ENCODE data around the gene TRA2A. TPM values are rescaled to one million over a fixed set of nuclear protein-coding genes. Genes with fewer than 3 reads are reported as not detected.

The TRA2A gene
- total and polyA plus RNA-seq, 9 of the 15 experiments (the other 6 are each of a cell fraction or from before 2014, with no cell fraction given), result 22.7 to 210 (median 73.9) TPM

DNA sequence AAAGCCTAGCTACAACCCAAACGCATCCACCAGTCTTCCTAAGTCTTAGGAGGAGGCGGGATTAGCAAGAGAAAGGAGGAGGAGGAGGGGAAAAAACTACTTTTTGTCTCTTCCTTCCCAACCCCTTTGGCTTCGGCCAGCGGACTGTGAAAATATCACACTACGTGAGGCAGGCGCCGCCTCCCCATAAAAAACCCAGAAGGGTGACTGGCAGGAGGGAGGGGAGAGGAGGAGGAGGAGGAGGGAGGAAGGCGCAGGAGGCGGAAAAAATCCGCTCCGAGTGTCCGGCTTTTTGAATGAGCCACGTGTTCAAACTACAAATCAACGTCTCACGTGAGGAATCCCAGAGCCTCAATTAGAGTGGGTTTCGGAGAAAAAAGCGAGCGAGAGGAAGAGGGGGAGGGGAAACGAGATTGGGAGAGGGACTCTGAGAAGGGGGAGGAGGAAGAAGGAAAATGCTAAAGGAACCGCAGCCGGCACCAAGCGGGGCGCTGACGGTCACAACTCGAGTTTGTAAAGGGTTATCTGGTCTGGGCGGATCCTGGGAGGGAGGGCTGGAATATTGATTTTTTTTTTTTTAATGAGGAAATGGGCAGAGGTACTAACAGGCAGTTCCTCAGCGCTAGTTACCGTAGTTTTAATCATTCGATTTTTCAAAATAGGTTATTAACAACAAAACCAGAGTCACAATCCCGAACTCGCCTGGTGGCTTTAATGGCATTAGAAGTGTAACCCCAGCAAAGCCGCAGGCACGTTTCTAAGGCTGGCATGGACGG lies 61.3 kb downstream of the TRA2A start, which contains the start of gene IGF2BP3 (continued):
- TF ChIP-seq, protein P1, sequence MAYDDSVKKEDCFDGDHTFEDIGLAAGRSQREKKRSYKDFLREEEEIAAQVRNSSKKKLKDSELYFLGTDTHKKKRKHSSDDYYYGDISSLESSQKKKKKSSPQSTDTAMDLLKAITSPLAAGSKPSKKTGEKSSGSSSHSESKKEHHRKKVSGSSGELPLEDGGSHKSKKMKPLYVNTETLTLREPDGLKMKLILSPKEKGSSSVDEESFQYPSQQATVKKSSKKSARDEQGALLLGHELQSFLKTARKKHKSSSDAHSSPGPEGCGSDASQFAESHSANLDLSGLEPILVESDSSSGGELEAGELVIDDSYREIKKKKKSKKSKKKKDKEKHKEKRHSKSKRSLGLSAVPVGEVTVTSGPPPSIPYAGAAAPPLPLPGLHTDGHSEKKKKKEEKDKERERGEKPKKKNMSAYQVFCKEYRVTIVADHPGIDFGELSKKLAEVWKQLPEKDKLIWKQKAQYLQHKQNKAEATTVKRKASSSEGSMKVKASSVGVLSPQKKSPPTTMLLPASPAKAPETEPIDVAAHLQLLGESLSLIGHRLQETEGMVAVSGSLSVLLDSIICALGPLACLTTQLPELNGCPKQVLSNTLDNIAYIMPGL (CRISPR knock-in tag; IDR thresholded peaks at IDR 0.05), result no peak
- no peak for TF ChIP-seq NELFE (IDR thresholded peaks at IDR 0.05; ENCODE audit: insufficient read depth, insufficient read length)
- peak; percentile 89 for TF ChIP-seq HDAC3 (IDR thresholded peaks at IDR 0.05; ENCODE audit: borderline replicate concordance, partially characterized antibody)
- TF ChIP-seq HLTF (IDR thresholded peaks at IDR 0.05), result peak; percentile 95
- TF ChIP-seq HMGN3 (IDR thresholded peaks at IDR 0.05; ENCODE audit: borderline replicate concordance, extremely low read depth, insufficient read length, low read depth, low read length), result no peak
- no peak for TF ChIP-seq PCBP1 (IDR thresholded peaks at IDR 0.05; ENCODE audit: low read depth, low read length, poor library complexity, severe bottlenecking)
- TF ChIP-seq ILK (tag; IDR thresholded peaks at IDR 0.05; ENCODE audit: borderline replicate concordance, low read depth), result no peak
- TF ChIP-seq, protein P2, sequence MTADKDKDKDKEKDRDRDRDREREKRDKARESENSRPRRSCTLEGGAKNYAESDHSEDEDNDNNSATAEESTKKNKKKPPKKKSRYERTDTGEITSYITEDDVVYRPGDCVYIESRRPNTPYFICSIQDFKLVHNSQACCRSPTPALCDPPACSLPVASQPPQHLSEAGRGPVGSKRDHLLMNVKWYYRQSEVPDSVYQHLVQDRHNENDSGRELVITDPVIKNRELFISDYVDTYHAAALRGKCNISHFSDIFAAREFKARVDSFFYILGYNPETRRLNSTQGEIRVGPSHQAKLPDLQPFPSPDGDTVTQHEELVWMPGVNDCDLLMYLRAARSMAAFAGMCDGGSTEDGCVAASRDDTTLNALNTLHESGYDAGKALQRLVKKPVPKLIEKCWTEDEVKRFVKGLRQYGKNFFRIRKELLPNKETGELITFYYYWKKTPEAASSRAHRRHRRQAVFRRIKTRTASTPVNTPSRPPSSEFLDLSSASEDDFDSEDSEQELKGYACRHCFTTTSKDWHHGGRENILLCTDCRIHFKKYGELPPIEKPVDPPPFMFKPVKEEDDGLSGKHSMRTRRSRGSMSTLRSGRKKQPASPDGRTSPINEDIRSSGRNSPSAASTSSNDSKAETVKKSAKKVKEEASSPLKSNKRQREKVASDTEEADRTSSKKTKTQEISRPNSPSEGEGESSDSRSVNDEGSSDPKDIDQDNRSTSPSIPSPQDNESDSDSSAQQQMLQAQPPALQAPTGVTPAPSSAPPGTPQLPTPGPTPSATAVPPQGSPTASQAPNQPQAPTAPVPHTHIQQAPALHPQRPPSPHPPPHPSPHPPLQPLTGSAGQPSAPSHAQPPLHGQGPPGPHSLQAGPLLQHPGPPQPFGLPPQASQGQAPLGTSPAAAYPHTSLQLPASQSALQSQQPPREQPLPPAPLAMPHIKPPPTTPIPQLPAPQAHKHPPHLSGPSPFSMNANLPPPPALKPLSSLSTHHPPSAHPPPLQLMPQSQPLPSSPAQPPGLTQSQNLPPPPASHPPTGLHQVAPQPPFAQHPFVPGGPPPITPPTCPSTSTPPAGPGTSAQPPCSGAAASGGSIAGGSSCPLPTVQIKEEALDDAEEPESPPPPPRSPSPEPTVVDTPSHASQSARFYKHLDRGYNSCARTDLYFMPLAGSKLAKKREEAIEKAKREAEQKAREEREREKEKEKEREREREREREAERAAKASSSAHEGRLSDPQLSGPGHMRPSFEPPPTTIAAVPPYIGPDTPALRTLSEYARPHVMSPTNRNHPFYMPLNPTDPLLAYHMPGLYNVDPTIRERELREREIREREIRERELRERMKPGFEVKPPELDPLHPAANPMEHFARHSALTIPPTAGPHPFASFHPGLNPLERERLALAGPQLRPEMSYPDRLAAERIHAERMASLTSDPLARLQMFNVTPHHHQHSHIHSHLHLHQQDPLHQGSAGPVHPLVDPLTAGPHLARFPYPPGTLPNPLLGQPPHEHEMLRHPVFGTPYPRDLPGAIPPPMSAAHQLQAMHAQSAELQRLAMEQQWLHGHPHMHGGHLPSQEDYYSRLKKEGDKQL (CRISPR knock-in tag; IDR thresholded peaks at IDR 0.05; ENCODE audit: borderline replicate concordance), result no peak
- TF ChIP-seq HIVEP1 (CRISPR knock-in tag; IDR thresholded peaks at IDR 0.05), result no peak
- TF ChIP-seq ZNF24 (IDR thresholded peaks at IDR 0.05), result 0 out of 2 replicates have a peak, but pooled peaks have one; percentile 33
- TF ChIP-seq, protein P3, sequence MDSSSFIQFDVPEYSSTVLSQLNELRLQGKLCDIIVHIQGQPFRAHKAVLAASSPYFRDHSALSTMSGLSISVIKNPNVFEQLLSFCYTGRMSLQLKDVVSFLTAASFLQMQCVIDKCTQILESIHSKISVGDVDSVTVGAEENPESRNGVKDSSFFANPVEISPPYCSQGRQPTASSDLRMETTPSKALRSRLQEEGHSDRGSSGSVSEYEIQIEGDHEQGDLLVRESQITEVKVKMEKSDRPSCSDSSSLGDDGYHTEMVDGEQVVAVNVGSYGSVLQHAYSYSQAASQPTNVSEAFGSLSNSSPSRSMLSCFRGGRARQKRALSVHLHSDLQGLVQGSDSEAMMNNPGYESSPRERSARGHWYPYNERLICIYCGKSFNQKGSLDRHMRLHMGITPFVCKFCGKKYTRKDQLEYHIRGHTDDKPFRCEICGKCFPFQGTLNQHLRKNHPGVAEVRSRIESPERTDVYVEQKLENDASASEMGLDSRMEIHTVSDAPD (CRISPR knock-in tag; IDR thresholded peaks at IDR 0.05), result no peak
- no peak for TF ChIP-seq WHSC1 (IDR thresholded peaks at IDR 0.05; ENCODE audit: low read length)
- no peak; a peak in 1 of 4 replicates for TF ChIP-seq KDM4B (IDR thresholded peaks at IDR 0.05; ENCODE audit: borderline replicate concordance in 2 of 2, low read depth in 1 of 2)
- peak; percentile 58; the same call in 1 of the 2 replicates for TF ChIP-seq MTA2 (IDR thresholded peaks at IDR 0.05; ENCODE audit: low read depth)
- no peak for TF ChIP-seq RBM17 (IDR thresholded peaks at IDR 0.05; ENCODE audit: borderline replicate concordance, low read depth, low read length)
- TF ChIP-seq, protein P4, sequence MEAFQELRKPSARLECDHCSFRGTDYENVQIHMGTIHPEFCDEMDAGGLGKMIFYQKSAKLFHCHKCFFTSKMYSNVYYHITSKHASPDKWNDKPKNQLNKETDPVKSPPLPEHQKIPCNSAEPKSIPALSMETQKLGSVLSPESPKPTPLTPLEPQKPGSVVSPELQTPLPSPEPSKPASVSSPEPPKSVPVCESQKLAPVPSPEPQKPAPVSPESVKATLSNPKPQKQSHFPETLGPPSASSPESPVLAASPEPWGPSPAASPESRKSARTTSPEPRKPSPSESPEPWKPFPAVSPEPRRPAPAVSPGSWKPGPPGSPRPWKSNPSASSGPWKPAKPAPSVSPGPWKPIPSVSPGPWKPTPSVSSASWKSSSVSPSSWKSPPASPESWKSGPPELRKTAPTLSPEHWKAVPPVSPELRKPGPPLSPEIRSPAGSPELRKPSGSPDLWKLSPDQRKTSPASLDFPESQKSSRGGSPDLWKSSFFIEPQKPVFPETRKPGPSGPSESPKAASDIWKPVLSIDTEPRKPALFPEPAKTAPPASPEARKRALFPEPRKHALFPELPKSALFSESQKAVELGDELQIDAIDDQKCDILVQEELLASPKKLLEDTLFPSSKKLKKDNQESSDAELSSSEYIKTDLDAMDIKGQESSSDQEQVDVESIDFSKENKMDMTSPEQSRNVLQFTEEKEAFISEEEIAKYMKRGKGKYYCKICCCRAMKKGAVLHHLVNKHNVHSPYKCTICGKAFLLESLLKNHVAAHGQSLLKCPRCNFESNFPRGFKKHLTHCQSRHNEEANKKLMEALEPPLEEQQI (IDR thresholded peaks at IDR 0.05), result no peak

All from K562 (cell line).